Measurements from ENCODE around the gene TMCC1. TPM values are rescaled to one million over a fixed set of nuclear protein-coding genes. Genes with fewer than 3 reads are reported as not detected.
"Not testable (repeated sequence)": the region's sequence is repeated elsewhere in the genome, so short reads cannot be mapped to it uniquely, and the experiment has no call there.

Gene TMCC1
- total and polyA plus RNA-seq, 9 donors: 13.2 to 57.2 (median 42.4) TPM

DNA sequence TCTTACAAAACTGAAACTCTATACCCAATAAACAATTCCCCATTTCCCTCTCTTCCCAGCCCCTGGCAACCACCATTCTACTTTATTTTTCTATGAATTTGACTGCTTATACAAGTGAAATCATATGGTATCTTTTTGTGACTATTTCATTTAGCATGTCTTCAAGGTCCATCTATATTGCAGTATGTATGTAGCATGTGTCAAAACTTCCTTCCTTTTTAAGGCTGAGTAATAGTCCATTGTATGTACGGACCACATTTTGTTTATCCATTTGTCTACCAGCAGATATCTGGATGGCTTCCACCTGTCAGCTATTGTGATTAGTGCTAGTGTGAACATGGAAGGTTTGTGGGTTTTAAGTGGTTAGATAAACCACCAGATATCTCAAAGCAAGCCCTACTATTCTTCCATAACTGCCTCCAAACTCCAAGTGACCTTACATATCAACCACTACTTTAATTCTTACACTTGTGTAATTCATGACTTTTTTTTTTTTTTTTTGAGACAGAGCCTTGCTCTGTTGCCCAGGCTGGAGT, 134.7 kb downstream of the TMCC1 start:
- WGBS, 3 donors: 58 to 74% (median 59%) methylated on average over 1 of the region's 1 CpG
- Histone ChIP-seq H3K4me1 (ENCODE audit: insufficient read depth) (peaks cover 4% of the 10 kb centered on the region), H3K36me3 (no peaks in the 10 kb centered on the region), H3K27me3 (no peaks in the 10 kb centered on the region), H3K9me3 (no peaks in the 10 kb centered on the region), H3K27ac (no peak overlapping the region), H3K4me3 (no peak overlapping the region)
- DNase-seq: no peak
- intact Hi-C loops (cut with DNase I): no loop called here
- TF ChIP-seq EP300 (IDR thresholded peaks at IDR 0.05) (no peak), POLR2A (IDR thresholded peaks at IDR 0.05) (no peak)
- TF ChIP-seq, protein P1, sequence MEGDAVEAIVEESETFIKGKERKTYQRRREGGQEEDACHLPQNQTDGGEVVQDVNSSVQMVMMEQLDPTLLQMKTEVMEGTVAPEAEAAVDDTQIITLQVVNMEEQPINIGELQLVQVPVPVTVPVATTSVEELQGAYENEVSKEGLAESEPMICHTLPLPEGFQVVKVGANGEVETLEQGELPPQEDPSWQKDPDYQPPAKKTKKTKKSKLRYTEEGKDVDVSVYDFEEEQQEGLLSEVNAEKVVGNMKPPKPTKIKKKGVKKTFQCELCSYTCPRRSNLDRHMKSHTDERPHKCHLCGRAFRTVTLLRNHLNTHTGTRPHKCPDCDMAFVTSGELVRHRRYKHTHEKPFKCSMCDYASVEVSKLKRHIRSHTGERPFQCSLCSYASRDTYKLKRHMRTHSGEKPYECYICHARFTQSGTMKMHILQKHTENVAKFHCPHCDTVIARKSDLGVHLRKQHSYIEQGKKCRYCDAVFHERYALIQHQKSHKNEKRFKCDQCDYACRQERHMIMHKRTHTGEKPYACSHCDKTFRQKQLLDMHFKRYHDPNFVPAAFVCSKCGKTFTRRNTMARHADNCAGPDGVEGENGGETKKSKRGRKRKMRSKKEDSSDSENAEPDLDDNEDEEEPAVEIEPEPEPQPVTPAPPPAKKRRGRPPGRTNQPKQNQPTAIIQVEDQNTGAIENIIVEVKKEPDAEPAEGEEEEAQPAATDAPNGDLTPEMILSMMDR (IDR thresholded peaks at IDR 0.05): no peak

DNA sequence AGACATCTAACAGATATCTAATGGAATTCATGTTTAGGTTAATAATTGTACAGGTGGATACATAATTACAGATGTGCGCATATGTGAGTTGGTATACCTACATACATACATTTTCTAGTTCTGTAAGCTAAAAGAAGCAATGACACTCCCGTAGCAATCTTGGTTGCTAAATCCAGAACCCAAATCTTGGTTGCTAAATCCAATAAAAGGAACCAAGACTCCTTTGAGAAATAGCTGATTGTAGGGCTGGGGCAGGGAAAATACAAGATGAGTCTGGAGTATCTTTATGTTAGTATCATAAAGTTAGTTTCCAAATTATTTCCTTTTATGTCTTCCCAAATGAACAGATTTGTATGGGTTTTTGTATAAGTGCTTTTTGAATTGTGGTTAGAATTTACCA, 135.2 kb downstream of the TMCC1 start:
- intact Hi-C loops (cut with DNase I): no loop called here
- TF ChIP-seq POLR2A (IDR thresholded peaks at IDR 0.05) (no peak), EP300 (IDR thresholded peaks at IDR 0.05) (no peak)
- TF ChIP-seq, protein P1 (IDR thresholded peaks at IDR 0.05): no peak
- no peak overlapping the region for H3K4me3 ChIP-seq

DNA sequence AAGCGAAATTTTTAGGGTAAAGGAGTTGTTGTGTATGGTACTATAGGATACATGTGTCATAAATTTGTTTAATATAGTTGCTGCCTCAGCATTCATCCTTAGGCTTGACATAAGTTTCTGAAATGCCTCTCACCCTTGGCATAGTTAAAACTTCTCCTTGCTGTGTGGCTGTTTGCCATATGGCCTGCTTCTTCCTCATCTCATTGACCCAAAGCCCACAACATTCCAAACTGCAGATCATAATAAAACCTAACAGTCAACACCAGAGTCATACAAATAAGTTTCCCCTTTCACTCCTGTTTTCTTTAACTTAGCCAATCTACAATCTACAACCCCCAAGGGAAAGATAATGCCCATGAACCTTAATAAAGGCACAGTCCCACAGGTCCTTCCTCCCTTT, 136.6 kb downstream of the TMCC1 start:
- H3K9me3 ChIP-seq: no peaks in the 10 kb centered on the region
- H3K4me1 ChIP-seq (ENCODE audit: insufficient read depth): peaks cover 4% of the 10 kb centered on the region
- H3K36me3 ChIP-seq: no peaks in the 10 kb centered on the region
- no peak for DNase-seq
- TF ChIP-seq POLR2A (IDR thresholded peaks at IDR 0.05) (no peak), EP300 (IDR thresholded peaks at IDR 0.05) (no peak)
- TF ChIP-seq, protein P1 (IDR thresholded peaks at IDR 0.05): no peak
- no peaks in the 10 kb centered on the region for H3K27me3 ChIP-seq
- no peak overlapping the region for H3K4me3 ChIP-seq
- WGBS, 3 donors: 47 to 100% (median 93%) methylated on average over 1 of the region's 1 CpG
- H3K27ac ChIP-seq: no peak overlapping the region
- intact Hi-C loops (cut with DNase I): loop anchor here in 1 of 4 donors (2.0 kb wide), 1 partner anchor 14 kb away; no protein-coding TSS in a partner anchor

More for the DNA sequence above, 135.2 kb downstream of the TMCC1 start:
- H3K4me1 ChIP-seq (ENCODE audit: insufficient read depth): peaks cover 4% of the 10 kb centered on the region
- H3K9me3 ChIP-seq: no peaks in the 10 kb centered on the region
- WGBS, 3 donors: 94 to 98% (median 95%) methylated on average over 2 of the region's 2 CpGs
- no peak for DNase-seq
- no peak overlapping the region for H3K27ac ChIP-seq
- H3K36me3 ChIP-seq: no peaks in the 10 kb centered on the region
- H3K27me3 ChIP-seq: no peaks in the 10 kb centered on the region

DNA sequence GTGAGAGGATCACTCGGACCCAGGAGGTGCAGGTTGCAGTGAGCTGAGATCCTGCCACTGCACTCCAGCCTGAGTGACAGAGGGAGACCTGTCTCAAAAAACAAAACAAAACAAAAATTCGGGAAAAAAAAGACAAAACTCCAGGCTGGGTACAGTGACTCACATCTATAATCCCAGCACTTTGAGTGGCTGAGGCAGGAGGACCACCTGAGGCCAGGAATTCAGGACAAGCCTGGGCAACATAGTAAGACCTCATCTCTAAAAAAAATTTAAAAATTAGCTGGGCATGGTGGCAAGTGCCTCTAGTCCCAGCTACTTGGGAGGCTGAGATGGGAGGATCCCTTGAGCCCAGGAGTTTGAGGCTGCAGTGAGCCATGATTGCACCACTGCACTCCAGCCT, 142.4 kb downstream of the TMCC1 start:
- H3K27me3 ChIP-seq; DNase-seq; H3K9me3 ChIP-seq; H3K4me3 ChIP-seq; H3K27ac ChIP-seq; intact Hi-C loops (cut with DNase I); H3K36me3 ChIP-seq; H3K4me1 ChIP-seq (ENCODE audit: insufficient read depth): not testable (repeated sequence)
- 82 to 86% (median 85%) methylated on average over 2 of the region's 2 CpGs for WGBS, 3 donors

DNA sequence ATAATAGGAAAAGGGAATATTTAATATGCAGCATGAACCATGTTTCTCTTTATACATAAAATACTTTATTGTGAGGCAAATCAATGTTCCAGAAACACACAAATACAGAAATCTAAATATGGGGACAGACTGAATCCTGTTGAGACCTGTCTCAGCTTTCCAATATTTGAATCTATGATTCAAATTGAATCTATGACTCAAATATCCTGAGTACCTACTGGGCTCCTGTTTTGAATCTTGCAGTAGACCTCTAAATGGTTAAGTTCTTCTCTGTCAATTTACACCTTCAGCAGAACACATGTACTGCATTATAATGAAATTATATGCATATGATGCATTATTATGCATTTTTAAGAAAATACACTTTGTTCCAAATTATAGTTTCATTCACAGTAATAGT, 143.8 kb downstream of the TMCC1 start:
- no peak overlapping the region for H3K27ac ChIP-seq
- H3K27me3 ChIP-seq: no peaks in the 10 kb centered on the region
- TF ChIP-seq, protein P1 (IDR thresholded peaks at IDR 0.05): no peak
- TF ChIP-seq EP300 (IDR thresholded peaks at IDR 0.05) (no peak), POLR2A (IDR thresholded peaks at IDR 0.05) (no peak)
- no peak for DNase-seq
- no peaks in the 10 kb centered on the region for H3K9me3 ChIP-seq
- no peak overlapping the region for H3K4me3 ChIP-seq
- H3K36me3 ChIP-seq: no peaks in the 10 kb centered on the region
- intact Hi-C loops (cut with DNase I): no loop called here
- H3K4me1 ChIP-seq (ENCODE audit: insufficient read depth): peaks cover 3% of the 10 kb centered on the region
